ENCODE results near the gene TBCEL.
"Not testable (repeated sequence)": the region's sequence is repeated elsewhere in the genome, so short reads cannot be mapped to it uniquely, and the experiment has no call there.

Gene TBCEL

GRCh38 chr11:121023848-121024751 is at the start of gene TBCEL:
TSS of gene TBCEL (plus strand) at chr11:121024102. CDS start at chr11:121045691, 21,589 bp downstream.
- peak; percentile 63 to 66 for DNase-seq (ENCODE audit: low read depth in 1 of 2, low spot score in 1 of 2)

DNA sequence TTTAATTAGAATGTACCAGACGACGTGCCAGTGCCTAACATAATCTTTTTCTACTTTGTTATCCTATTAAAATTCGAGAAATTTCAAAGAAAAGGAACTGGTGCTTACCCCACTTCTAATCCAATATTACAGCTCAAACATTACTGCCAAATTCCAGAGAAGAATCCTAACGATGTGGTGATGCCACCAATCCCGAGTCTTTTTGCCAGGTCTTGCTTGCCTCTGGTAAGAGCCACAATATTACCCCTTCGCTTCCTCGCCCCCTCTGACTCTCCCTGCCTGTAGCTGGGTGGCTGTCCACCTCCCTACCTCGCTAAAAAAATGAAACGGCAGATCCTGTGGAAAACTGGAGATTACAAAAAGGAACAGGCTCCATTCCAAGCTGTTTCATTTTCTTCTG is 49.4 kb upstream of the TBCEL start:
- no peak for DNase-seq (ENCODE audit: low read depth in 1 of 2, low spot score in 1 of 2)

- no peak for DNase-seq (ENCODE audit: low read depth in 1 of 2, low spot score in 1 of 2)
Observed at GRCh38 chr11:120974965-120975364, 48.9 kb upstream of the TBCEL start.

DNA sequence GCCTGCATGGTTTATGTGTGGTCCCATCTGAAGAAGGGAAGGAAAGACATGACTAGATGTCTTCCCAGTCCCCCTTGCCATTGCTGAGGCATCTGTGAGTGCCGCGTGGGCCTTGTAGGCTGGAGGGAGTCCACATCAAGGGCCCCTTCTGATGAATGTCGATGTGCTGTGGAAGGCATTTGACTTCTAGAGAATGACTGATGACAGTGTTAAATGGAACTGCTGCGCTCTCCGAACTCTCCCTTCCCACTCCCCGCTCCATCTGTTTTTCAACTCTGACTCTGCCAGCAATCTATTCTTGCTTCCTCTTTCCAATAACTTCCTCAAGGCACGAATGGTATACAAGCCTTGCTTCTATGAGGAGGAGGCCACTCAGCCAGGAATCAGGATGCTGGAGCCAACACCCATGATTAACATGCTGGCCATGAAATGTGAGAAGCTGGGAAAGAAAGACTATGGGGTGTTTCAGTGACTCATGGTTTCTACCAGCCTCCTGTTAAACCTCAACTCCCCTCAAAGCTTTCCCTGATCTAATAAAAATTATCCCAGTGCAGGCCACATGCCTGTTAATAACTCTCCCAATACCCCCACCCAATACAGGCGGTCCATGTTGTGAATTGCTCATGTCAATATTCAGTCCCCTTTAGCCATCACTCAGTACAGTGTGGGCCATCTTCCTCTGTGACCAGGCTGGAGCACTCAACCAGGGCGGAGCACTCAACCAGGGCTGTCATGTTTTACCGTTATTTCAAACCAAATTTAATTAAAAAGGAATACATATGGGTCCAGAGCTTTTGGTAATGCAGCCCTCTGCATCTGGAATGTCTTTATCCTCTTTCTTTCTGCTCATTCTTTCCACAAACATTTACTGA is 46.4 kb upstream of the TBCEL start:
- no peak for DNase-seq (ENCODE audit: low read depth in 1 of 2, low spot score in 1 of 2)

- DNase-seq (ENCODE audit: low read depth in 1 of 2, low spot score in 1 of 2), result no peak
Observed at GRCh38 chr11:120978701-120979100, 45.2 kb upstream of the TBCEL start.

DNA sequence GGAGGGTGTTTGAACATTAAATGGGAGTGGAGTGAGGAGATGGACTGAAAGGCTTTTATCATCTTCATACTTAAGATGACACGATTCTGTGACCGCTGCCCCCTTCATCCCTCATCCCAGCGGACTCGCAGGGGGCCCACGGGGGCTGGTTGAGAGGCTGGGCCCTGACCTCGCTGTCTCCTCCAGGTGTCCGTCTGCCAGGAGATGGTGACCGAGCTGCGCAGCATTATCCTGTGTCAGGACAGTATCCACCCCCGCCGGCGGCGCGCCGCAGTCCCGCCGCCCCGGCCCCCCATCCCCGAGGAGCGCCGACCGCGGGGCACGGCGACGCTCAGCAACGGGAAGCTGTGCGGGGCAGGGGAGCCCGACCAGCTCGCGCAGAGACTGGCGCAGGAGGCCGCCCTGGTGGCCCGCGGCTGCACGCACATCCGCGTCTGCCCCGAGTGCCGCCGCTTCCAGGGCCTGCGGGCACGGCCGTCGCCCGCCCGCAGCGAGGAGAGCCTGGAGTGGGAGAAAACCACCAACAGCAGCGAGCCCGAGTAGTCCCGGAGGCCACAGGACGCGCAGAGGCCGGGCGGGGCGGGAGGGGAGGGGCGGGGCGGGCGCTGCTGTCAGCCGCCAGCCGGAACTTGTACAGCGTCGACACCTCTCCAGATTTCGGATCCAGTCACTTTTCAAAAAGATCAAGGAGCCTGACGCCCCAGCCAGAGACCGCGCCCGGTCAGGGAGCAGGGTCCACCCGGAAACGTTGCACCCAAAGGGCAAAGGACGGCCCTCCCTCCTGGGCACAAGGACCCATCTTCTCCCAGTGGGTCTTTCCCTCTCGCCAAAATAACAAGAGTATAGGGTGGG is 38.0 kb upstream of the TBCEL start:
- DNase-seq (ENCODE audit: low read depth in 1 of 2, low spot score in 1 of 2), result peak in 1 of 2 donors; percentile 5

GRCh38 chr11:120988603-120989002 is 35.3 kb upstream of the TBCEL start:
- DNase-seq (ENCODE audit: low read depth in 1 of 2, low spot score in 1 of 2), result no peak

- DNase-seq (ENCODE audit: low read depth in 1 of 2, low spot score in 1 of 2), result no peak
Observed at GRCh38 chr11:120991830-120992686, 31.8 kb upstream of the TBCEL start.

GRCh38 chr11:120994091-120994859 is 29.6 kb upstream of the TBCEL start:
- DNase-seq (ENCODE audit: low read depth in 1 of 2, low spot score in 1 of 2), result no peak

- DNase-seq (ENCODE audit: low read depth in 1 of 2, low spot score in 1 of 2), result no peak
Observed at GRCh38 chr11:120995184-120995583, 28.7 kb upstream of the TBCEL start.

- no peak for DNase-seq (ENCODE audit: low read depth in 1 of 2, low spot score in 1 of 2)
Observed at GRCh38 chr11:120996973-120997372, 26.9 kb upstream of the TBCEL start.

DNA sequence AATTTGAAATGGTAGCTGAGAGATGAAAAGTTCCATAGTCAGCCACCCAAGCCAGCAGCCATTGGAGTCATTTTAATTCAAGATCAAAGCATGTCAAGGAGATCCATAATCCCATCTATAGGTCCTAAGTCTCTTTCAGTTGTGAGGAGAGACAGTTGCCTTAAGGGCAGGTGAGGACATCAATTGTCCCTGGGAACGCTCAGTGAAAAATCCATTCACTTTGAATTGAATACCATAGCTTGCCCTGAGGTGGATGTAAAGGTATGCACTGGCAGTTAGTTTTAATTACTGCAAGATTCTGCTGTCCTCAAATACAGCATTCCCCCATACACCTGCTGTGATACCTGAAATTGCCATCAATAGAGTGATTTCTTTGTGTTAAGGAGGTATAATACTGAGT is 25.3 kb upstream of the TBCEL start:
- DNase-seq (ENCODE audit: low read depth in 1 of 2, low spot score in 1 of 2), result no peak

DNA sequence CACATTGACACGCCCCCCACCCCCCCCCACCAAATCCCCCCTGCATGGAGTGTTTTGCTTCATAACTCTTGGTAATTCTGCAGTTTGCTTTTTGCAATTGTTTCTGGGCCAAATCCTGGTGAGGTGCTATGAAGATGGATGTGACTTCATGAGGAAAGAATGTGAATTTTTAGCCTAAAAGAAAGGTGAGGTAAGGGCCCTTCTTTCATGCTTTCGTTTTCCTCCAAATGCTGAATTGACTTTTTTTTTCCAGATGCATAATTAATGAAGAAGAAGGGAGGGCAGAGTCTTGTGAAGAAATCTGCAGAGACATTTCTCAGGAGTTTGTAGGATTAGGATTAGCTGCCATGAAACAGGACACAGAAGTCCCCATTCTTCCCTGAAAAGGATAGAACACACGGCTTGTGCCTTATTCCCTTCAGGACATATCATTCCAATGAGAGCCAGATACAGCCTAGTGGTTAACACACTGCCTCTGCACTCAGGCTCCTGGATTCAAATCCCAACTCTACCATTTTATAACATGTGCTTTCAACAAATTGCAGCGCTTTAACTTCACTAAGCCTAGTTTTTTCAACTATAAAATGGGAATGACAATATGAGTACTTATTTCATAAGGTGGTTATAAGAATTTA is 19.6 kb upstream of the TBCEL start:
- no peak for DNase-seq (ENCODE audit: low read depth in 1 of 2, low spot score in 1 of 2)

- DNase-seq (ENCODE audit: low read depth in 1 of 2, low spot score in 1 of 2), result no peak
Observed at GRCh38 chr11:121006922-121007321, 17.0 kb upstream of the TBCEL start.

GRCh38 chr11:121008551-121008950 is 15.4 kb upstream of the TBCEL start:
- DNase-seq (ENCODE audit: low read depth in 1 of 2, low spot score in 1 of 2), result no peak

GRCh38 chr11:121012091-121012490 is 11.8 kb upstream of the TBCEL start:
- no peak for DNase-seq (ENCODE audit: low read depth in 1 of 2, low spot score in 1 of 2)

DNA sequence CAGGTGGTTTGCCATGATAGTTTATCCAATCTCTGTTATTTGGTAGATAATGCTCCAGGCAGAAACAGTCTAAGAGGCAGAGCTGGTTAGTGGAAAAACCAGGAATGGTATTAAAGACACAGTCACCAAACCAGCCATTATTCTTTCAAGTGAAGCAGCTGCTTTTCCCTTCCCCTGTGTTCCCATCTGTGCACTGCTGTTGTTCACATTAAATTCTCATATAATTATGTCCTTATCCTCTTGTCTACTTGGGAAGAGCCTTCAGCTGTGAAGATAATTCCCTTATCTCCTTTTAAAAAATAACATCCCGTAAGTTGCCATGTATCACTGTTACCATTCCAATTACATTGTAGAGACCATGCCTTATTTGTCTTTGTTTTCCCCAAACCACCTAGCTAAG is 5.2 kb upstream of the TBCEL start:
- no peak for DNase-seq (ENCODE audit: low read depth in 1 of 2, low spot score in 1 of 2)

DNA sequence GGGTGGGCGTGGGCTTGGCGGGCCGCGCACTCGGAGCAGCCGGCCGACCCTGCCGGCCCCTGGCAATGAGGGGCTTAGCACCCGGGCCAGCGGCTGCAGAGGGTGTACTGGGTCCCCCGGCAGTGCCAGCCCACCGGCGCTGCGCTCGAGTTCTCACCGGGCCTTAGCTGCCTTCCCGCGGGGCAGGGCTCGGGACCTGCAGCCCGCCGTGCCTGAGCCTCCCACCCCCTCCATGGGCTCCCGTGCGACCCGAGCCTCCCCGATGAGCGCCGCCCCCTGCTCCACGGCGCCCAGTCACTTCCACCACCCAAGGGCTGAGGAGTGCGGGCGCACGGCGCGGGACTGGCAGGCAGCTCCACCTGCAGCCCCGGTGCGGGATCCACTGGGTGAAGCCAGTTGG is 2.2 kb upstream of the TBCEL start:
- DNase-seq (ENCODE audit: low read depth in 1 of 2, low spot score in 1 of 2), result not testable (repeated sequence)

DNA sequence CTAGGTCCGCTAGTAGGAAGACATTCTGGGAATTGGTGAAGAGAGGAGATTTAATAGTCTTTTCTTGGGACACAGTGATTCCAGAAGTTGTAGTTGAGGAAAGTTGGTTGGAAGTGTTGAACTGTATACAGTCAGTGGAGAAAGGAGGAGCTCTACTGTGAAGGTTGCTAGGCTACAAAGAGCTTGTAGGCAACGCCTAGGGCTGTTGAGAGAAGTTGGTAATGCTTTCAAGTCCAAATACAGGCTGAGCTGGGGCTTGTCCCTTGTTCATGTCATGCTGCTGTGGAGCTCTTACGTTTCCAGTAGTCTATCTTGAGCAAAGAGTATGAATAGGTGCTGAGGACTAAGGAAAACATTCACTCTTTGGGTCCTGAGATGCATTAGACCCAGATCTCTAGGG is 1.1 kb downstream of the TBCEL start:
- no peak for DNase-seq (ENCODE audit: low read depth in 1 of 2, low spot score in 1 of 2)

Measured in activated T-helper 1 cell treated with anti-CD3 and anti-CD28 coated beads, Interleukin-2, amount 50 U/mL, for 16 hours (primary cell).